Esophagus squamous epithelium (tissue), 5 donors: ENCODE measurements around the gene UGT8. TPM values are rescaled to one million over a fixed set of nuclear protein-coding genes. Genes with fewer than 3 reads are reported as not detected.
"Not testable (repeated sequence)": the region's sequence is repeated elsewhere in the genome, so short reads cannot be mapped to it uniquely, and the experiment has no call there.

ENCODE experiments used
- DNase-seq: peaks from one replicate; lab custom pipeline; 2025; lab: John Stamatoyannopoulos, UW
- H3K27ac ChIP-seq, 4 donors: fragments of 200-600 bp; sonication (generic); one replicate each; pipeline ENCODE4 v1.5.1; 2016 to 2019; ENCODE audit warnings: mild to moderate bottlenecking in 1 of 4
- H3K27me3 ChIP-seq, 4 donors: fragments of 200-600 bp; sonication (generic); 1 replicate in 3 of 4; 2 replicates in 1 of 4; pipeline versions ENCODE4 v1.5.1 to v1.6.0; 2017 to 2021; ENCODE audit warnings: antibody characterized with exemption in 1 of 4
- H3K36me3 ChIP-seq, 3 donors: fragments of 200-600 bp; sonication (generic); one replicate each; pipeline ENCODE4 v1.5.1; 2016 to 2019
- H3K4me1 ChIP-seq, 3 donors: fragments of 200-600 bp; sonication (generic); one replicate each; pipeline ENCODE4 v1.5.1; 2017 to 2019
- H3K4me3 ChIP-seq, 4 donors: fragments of 200-600 bp; sonication (generic); 1 replicate in 3 of 4; 2 replicates in 1 of 4; pipeline ENCODE4 v1.5.1; 2016 to 2019; ENCODE audit warnings: mild to moderate bottlenecking in 2 of 4, moderate library complexity in 1 of 4
- H3K9me3 ChIP-seq, 3 donors: fragments of 200-600 bp; sonication (generic); one replicate each; pipeline ENCODE4 v1.5.1; 2016 to 2019
- POLR2A ChIP-seq, 4 donors: fragments of 450-650 bp; IDR thresholded peaks; one replicate each; pipeline ENCODE4 v1.6.1; 2017; ENCODE audit warnings: antibody characterized with exemption in 4 of 4, mild to moderate bottlenecking in 4 of 4, moderate library complexity in 3 of 4
- WGBS, 2 donors: methylation state at CpG; one replicate each; pipeline ENCODE4 v1.1.5; 2018; 5-methylcytosine and 5-hydroxymethylcytosine counted together
- intact Hi-C: fragments of 100-400 bp; cut with DNase I; formaldehyde crosslinking; loops from one replicate; pipeline ENCODE4 v1.15.0; 2022
- total RNA-seq, 4 donors: library from RNA; depleted of rRNA; stranded (reverse); fragments of >200 nt; gene quantifications; one replicate each; pipeline ENCODE4 v1.1.0, GENCODE V29; 2016
- TF ChIP-seq, protein P1 (sequence below), 6 experiments: fragments of 450-650 bp in 4 of 6; fragments of 200-600 bp in 2 of 6; sonication (generic) in 2 of 6; IDR thresholded peaks; one replicate each; pipeline ENCODE4 v1.5.1; 2016 to 2019; ENCODE audit warnings: antibody characterized with exemption in 6 of 6, mild to moderate bottlenecking in 4 of 6, moderate library complexity in 4 of 6
- donor health status: DM: yes; HTN: yes; CAD: no.

UGT8 gene
- total RNA-seq, 4 donors from 2014 or later: 1.2 to 3.9 (median 2.1) TPM

DNA sequence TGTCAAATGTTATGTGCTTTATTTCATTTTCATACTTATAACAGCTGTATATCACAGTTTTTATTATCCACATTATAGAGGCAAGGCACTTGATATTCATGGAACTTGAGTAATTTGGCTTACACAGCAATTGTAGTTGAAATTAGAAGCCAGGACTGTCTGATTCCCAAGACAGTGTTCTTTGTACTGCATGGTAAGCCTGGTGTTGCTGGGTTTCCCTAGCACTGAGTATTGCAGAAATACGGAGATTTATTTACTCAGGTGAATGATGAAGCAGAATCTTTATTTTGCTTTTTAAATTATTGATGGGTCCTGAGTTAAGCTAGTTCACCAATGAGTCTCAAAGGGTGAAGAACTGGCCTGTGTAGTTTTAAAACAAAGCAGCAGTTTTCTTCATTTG is 70.0 kb downstream of the UGT8 start:
- no peaks in the 10 kb centered on the region for H3K27me3 ChIP-seq
- H3K27ac ChIP-seq: no peak overlapping the region
- H3K9me3 ChIP-seq: no peaks in the 10 kb centered on the region
- H3K4me3 ChIP-seq: no peak overlapping the region
- WGBS, 2 donors: 76% methylated on average over 1 of the region's 1 CpG
- TF ChIP-seq, protein P1, sequence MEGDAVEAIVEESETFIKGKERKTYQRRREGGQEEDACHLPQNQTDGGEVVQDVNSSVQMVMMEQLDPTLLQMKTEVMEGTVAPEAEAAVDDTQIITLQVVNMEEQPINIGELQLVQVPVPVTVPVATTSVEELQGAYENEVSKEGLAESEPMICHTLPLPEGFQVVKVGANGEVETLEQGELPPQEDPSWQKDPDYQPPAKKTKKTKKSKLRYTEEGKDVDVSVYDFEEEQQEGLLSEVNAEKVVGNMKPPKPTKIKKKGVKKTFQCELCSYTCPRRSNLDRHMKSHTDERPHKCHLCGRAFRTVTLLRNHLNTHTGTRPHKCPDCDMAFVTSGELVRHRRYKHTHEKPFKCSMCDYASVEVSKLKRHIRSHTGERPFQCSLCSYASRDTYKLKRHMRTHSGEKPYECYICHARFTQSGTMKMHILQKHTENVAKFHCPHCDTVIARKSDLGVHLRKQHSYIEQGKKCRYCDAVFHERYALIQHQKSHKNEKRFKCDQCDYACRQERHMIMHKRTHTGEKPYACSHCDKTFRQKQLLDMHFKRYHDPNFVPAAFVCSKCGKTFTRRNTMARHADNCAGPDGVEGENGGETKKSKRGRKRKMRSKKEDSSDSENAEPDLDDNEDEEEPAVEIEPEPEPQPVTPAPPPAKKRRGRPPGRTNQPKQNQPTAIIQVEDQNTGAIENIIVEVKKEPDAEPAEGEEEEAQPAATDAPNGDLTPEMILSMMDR (IDR thresholded peaks at IDR 0.05): no peak
- no peak for TF ChIP-seq POLR2A (IDR thresholded peaks at IDR 0.05)
- no peaks in the 10 kb centered on the region for H3K4me1 ChIP-seq
- no peaks in the 10 kb centered on the region for H3K36me3 ChIP-seq
- intact Hi-C loops: loop anchor here (10.0 kb wide), 1 partner anchor 284 kb away; no protein-coding TSS in a partner anchor
- no peak for DNase-seq

DNA sequence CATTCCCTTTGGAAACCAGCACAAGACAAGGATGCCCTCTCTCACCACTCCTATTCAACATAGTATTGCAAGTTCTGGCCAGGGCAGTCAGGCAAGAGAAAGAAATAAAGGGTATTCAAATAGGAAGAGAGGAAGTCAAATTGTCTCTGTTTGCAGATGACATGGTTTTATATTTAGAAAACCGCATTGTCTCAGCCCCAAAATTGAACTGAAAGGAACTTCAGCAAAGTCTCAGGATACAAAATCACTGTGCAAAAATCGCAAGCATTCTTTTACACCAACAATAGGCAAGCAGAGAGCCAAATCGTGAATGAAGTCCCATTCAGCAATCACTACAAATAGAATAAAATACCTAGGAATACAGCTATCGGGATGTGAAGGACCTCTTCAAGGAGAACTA is 72.1 kb downstream of the UGT8 start:
- H3K9me3 ChIP-seq, H3K4me3 ChIP-seq, H3K4me1 ChIP-seq, intact Hi-C loops, DNase-seq, H3K36me3 ChIP-seq, H3K27me3 ChIP-seq, H3K27ac ChIP-seq: not testable (repeated sequence)
- WGBS, 2 donors: 81 to 83% methylated on average over 4 of the region's 4 CpGs

DNA sequence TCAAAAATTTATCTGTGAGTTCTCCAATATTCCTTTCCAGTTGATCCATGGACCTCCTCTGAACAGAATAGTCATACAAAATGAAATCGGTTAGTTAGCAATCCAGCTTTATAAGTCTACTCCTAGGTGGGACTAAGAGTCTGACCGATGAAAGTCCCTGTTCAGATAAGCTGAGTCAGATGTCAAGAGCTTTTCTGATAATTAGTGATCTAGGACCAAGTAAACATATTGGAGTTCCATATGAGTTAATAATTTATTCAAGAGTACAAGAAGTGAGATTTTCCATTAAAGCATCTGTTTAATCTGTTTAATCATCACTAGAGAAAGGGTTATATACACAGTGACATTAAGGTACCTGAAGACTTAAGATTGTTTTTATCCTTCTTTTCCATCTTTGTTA is 74.7 kb downstream of the UGT8 start:
- WGBS, 2 donors: 91 to 93% methylated on average over 2 of the region's 2 CpGs

DNA sequence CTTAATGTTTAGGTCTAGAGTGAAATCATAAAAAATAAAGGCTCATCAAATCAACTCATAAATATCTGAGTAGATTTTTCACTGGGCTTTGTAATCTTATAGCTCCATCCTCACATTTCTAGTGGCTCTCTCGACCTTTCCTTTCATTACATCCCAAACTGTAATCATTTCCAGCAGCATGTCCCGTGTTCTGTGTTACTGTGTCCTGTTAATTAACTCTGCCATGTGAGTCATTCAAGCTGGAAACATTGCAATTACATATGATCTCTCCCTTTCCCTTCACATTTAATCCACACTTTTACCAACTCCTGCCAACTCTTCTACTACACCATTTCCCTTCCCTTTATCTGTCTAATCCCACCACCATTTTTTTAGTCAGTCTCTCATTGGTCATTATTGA is 75.5 kb downstream of the UGT8 start:
- intact Hi-C loops: no loop called here
- Histone ChIP-seq H3K27me3 (no peaks in the 10 kb centered on the region), H3K4me1 (no peaks in the 10 kb centered on the region), H3K4me3 (no peak overlapping the region), H3K27ac (no peak overlapping the region), H3K36me3 (no peaks in the 10 kb centered on the region), H3K9me3 (no peaks in the 10 kb centered on the region)
- WGBS, 2 donors: 60 to 69% methylated on average over 2 of the region's 2 CpGs
- TF ChIP-seq POLR2A (IDR thresholded peaks at IDR 0.05): no peak
- TF ChIP-seq, protein P1 (IDR thresholded peaks at IDR 0.05): no peak
- no peak for DNase-seq

More for the DNA sequence above, 74.7 kb downstream of the UGT8 start:
- Histone ChIP-seq H3K27ac (no peak overlapping the region), H3K9me3 (no peaks in the 10 kb centered on the region), H3K4me1 (no peaks in the 10 kb centered on the region), H3K27me3 (no peaks in the 10 kb centered on the region), H3K4me3 (no peak overlapping the region), H3K36me3 (no peaks in the 10 kb centered on the region)
- DNase-seq: no peak
- TF ChIP-seq, protein P1 (IDR thresholded peaks at IDR 0.05): no peak
- no peak for TF ChIP-seq POLR2A (IDR thresholded peaks at IDR 0.05)
- intact Hi-C loops: no loop called here

DNA sequence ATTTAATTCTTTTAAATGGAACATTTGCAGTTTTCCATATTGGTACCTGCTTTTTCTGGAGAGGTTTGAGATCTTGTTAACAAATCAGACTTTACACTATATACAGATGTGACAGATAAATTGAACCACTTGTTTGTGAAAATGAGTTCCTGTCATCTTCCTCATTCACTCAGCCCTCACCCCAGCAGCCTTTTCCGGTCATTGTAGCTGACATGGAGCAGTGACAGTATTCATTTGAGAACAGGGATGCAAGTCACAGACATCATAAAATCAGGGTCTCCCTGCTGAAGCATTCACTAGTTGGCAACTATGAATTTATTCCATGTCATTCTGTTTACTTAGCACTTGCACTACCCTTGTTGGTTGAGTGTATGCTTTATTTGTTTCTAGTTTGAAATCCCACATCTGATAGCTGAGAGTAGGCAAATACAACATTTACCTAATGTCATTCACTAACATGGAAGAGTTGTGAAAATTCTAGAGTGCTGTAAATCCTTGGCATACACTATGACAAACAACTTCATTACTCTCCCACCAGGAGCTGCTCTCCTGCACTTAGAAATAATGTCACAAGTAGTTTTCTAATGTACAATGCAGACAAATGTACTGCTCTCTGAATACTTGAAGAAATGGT is 78.9 kb downstream of the UGT8 start:
- TF ChIP-seq, protein P1 (IDR thresholded peaks at IDR 0.05): no peak
- TF ChIP-seq POLR2A (IDR thresholded peaks at IDR 0.05): no peak
- intact Hi-C loops: no loop called here
- Histone ChIP-seq H3K27me3 (no peaks in the 10 kb centered on the region), H3K4me3 (no peak overlapping the region), H3K9me3 (no peaks in the 10 kb centered on the region), H3K4me1 (no peaks in the 10 kb centered on the region), H3K27ac (no peak overlapping the region), H3K36me3 (no peaks in the 10 kb centered on the region)
- no peak for DNase-seq
- WGBS, 2 donors: 63 to 82% methylated on average over 1 of the region's 1 CpG

DNA sequence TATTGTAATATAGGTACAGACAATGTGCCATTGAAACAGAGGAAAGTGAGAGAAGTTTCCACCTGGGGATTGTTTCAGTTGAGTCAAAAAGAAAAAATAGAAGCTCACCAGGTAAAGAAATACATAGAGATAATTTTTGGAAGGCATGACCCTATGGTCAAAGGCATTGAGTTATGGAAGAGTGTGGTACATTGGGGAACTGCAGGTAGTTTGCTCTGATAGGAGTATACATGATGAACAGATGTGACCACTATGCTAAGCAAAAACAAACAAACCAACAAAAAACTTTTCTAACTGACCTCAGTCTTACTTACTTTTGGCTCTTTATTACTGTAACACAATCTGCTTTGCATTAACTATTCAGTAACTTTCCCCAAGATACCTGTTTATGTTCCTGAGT is 85.9 kb downstream of the UGT8 start:
- Histone ChIP-seq H3K27ac (no peak overlapping the region), H3K9me3 (no peaks in the 10 kb centered on the region), H3K4me3 (no peak overlapping the region), H3K36me3 (no peaks in the 10 kb centered on the region), H3K27me3 (no peaks in the 10 kb centered on the region), H3K4me1 (no peaks in the 10 kb centered on the region)
- DNase-seq: no peak
- intact Hi-C loops: no loop called here
- TF ChIP-seq, protein P1 (IDR thresholded peaks at IDR 0.05): no peak
- TF ChIP-seq POLR2A (IDR thresholded peaks at IDR 0.05): no peak
